GM19455 (cell line): ENCODE data around the gene ZBTB16.

Experiments used
- ATAC-seq: cut with Tn5 transposase; IDR thresholded peaks from one replicate; pipeline ENCODE4 v1.9.1; 2021; ENCODE audit not compliant: unreplicated experiment

ZBTB16 gene

DNA sequence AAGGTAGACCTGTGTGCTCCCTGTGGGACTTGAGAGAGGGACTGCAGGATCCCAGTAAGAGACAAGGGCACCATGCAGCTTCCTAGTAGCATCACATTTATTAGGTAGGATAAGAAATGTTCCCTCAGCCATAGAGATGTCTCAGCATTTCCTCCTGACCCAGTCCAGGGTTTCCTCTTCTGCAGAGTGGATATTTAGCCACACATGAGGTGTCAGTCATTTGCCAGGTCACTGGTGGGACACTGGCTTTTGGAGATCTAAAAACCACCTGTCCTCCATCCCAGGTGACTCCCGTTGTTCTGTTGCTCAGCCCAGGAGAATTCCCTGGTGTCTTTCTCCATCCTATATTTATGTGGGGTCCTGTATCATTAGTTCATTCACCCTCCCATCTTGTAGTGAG lies 119.1 kb downstream of the ZBTB16 start:
- no peak for ATAC-seq

DNA sequence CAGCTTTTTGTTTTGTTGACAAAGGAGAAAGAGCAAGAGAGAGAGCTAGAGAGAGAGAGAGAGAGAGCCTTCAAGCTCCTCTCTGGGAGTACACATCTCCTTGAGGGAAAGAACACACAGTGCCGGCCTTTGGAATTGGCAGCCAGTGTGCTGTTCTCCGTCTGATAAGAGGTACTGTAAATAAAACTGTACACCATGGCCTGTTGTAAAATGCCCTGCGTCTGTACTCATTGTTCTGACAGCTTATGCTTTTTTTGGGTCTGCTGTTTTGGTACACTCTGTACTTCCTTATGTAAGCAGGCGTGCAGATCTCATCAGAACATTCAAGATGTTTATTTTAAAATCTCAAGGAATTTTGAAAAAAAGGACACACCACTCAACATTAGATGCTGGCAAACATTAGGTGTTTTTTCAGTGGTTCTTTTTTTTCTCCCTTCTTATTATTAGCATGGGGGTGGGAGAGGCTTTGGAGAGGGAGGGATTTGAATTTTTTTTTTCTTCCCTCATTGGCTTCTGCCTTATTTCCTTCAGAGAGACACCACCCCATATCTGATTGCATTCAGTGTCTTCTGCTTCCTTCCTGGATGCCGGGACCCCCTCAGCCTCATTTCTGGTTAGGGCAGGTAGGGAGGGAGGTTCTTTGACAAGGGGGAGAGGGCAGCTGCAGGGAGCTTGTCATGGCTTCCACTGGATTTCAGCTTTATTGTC lies 119.9 kb downstream of the ZBTB16 start:
- no peak for ATAC-seq

GRCh38 chr11:114180301-114181055 lies 121.0 kb downstream of the ZBTB16 start:
- ATAC-seq: no peak

DNA sequence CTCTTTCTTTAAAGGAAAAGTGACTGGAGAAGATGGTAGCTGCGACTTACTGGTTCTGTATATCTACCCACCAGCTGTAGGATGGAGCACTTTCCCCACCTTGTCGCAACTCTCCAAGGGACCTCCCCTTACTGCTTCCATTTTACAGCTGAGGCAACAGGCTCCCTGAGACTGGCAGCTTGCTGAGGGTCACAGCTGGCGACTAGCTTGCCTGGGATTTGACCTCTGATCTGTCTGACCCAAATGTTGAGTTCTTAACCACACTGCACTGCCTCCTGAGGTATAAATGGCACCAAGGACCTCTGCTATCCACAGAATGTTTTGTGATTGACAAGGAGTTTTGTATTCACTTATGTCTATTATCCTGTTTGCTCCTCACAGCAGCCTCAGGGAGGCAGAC lies 121.7 kb downstream of the ZBTB16 start:
- ATAC-seq: no peak

DNA sequence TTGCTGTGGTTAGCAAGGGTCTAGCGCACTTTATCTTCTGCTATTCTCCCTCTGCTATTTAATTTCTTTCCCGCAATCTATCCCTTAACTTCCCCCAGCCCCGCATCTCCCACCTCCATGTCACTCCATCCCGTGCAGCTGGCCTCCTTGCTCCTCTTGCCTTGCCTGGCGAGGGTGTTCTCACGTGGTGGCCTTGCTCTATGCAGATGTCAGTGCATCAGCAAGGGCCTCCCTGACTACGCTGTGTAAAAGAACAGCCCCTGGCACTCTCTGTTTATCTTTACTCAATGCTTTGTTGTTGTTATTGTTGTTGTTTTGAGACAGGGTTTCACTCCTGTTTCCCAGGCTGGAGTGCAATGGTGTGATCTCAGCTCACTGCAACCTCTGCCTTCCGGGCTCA lies 122.2 kb downstream of the ZBTB16 start:
- no peak for ATAC-seq

DNA sequence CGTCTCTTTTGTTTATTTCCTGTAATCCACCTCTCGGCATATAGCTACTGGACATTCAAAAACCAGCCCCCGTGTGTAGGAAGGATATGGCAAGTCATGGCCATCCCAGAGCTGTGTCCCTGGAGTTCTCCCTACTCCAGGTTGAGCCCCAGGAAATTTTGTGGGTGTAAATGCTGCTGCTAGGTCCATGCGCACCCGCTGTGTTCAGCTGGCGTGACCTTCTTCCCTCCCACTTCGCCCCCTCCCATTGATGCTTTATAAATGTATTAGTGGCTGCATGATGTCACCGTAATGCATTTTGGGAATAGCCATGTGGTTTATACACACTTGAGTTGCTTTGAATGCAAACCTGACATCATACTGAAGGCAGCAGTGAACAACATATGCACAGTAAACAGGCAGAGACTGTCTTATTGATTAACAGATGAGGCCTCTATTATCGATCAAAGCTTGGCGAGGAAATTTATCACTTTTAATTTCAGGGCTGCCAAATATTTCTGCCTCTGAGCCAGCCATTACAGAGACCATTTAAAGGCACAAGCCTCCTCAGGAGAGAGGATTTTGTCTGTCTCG lies 123.0 kb downstream of the ZBTB16 start:
- ATAC-seq: no peak

DNA sequence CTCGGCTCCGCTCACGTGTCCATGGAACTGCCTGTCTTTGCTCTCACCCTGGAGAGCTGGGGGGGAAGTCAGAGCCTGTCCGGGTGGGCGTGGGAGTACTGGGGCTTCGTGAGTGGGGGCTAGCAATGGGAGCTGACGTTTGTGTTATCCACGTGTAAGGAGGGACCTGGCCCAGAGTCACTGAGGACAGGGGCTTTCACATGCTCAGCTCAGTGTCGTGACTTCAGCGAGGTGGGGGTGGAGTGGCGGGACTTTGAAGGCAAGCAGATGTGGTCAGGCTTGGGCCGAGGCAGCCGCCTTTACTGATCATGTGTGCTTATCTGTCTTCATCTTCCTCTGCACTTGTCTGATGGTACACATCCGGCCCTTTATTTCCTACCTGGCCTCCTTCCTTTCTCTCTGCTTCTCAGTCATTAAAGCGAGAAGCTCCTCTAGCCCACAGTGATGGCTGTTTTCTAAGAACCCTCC lies 123.6 kb downstream of the ZBTB16 start:
- ATAC-seq: no peak

- ATAC-seq: no peak
These were observed 125.9 kb downstream of the ZBTB16 start for GRCh38 chr11:114185436-114185835.

GRCh38 chr11:114187173-114187572 lies 127.7 kb downstream of the ZBTB16 start:
- no peak for ATAC-seq

- ATAC-seq: no peak
These were observed 129.5 kb downstream of the ZBTB16 start for GRCh38 chr11:114188851-114189570.

GRCh38 chr11:114190630-114191029 lies 131.1 kb downstream of the ZBTB16 start:
- ATAC-seq: no peak

GRCh38 chr11:114191893-114192292 lies 132.4 kb downstream of the ZBTB16 start:
- no peak for ATAC-seq

GRCh38 chr11:114192841-114193389 lies 133.4 kb downstream of the ZBTB16 start:
- ATAC-seq: no peak

- ATAC-seq: no peak
These were observed 134.5 kb downstream of the ZBTB16 start for GRCh38 chr11:114193730-114194679.

DNA sequence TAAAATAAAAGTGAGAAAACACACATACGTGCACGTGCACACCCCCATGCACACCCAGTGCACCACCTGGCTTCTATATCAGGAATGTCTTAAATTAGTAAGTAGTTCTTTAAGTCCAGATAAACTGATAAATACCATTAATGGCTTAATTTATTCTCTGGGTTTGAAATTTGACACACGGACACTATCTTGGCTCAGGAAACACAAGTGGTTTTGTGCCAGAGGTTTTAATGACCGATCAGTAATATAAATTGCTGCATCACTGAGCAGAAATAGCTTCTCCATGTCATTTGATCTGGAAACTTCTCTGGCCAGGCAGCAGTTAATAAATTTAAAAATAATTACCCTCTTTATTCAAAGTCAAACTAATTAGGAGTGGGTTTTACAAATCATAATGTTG lies 135.2 kb downstream of the ZBTB16 start:
- ATAC-seq: no peak

- no peak for ATAC-seq
These were observed 135.6 kb downstream of the ZBTB16 start for GRCh38 chr11:114195151-114195550.

DNA sequence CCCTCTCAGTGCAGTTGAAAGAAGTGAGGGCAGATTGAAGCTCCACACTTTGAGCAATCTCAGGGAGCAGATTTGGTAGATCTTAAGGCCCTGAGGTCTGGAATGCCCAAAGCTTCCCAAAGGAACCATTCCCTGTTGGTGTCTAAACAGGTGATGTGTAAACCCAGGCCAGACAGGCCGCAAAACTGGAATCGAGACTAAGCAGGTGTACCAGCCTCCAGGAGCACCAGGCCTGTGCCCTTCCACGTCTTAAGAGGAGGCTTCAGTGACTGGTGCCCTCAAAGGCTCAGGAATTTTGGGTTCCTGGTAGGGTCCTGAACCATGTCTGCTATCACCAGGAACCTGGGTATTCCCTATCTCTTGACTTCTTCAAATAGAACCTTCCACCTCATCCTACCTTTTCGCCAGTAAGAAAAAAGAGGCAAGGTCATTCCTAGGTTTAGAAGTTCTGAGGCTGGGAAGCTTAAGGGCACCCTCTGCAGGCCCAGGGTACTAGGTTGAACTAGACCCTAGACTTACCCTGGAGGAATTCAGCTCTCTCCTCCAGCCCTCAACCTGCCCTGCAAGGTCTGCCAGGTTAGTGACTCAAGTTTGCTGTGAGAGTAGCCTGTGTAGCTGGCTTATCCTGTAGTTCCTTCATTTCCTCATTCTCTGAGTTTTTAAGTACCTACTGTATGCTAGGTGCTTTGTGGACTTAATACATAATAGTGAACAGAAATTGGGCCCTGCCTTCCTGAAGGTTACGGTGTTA lies 136.6 kb downstream of the ZBTB16 start:
- no peak for ATAC-seq

- no peak for ATAC-seq
These were observed 137.6 kb downstream of the ZBTB16 start for GRCh38 chr11:114196997-114197703.
